Measurements from ENCODE around the gene FAM83G.

The FAM83G gene

DNA sequence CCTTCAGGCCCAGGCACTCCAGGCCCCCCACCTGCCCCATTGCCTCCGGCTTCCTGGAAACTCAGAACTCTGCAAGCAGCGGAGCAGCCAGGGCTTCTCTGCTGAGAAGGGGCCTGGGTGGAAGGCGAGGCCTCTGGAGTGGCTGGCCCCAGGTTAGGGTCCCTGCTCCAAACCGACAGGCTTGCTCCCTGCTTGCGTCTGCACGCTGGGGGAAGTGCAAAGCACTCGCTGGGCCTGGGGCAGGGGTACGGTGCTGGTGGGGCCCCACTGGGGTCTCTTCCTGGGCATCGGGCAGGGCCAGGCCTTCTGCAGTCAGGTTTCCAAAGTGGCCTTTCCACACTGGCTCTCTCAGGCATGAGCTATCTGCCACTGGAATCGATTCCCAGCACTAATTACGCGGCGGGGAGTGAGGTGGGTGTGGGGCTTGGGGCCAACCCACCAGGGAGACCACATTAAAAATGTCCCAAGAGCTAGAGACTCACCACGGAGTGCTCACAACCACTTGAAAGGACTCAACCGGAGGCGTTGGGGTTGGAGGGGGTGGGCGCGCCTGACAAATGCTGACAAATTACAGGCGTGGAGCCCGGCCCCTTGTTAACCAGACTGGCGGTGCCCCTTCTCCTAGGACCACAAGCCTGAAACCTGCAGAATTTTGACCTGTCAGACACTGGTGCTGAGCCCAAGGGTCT is 17.9 kb downstream of the FAM83G start:
- no peak for DNase-seq

DNA sequence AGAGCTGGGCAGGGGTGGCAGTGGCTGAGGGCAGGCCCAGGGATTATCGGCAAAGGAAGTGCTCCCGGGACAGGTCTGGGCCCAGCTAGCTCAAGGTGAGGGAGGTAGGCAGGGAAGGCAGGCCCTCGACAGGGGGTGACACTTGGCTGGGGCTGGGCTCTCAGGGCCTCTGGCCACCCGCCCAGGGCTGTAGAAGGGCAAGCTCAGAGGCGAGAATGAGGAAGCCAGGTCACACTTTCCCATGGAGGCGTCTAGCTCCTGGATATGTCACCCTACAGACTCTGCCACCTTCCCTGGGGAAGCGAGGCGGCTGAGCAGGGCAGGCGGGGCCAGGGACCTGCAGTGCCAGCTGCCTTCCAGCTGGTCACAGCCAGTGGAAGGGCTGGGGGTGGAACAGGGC is 19.1 kb downstream of the FAM83G start:
- no peak for DNase-seq

DNA sequence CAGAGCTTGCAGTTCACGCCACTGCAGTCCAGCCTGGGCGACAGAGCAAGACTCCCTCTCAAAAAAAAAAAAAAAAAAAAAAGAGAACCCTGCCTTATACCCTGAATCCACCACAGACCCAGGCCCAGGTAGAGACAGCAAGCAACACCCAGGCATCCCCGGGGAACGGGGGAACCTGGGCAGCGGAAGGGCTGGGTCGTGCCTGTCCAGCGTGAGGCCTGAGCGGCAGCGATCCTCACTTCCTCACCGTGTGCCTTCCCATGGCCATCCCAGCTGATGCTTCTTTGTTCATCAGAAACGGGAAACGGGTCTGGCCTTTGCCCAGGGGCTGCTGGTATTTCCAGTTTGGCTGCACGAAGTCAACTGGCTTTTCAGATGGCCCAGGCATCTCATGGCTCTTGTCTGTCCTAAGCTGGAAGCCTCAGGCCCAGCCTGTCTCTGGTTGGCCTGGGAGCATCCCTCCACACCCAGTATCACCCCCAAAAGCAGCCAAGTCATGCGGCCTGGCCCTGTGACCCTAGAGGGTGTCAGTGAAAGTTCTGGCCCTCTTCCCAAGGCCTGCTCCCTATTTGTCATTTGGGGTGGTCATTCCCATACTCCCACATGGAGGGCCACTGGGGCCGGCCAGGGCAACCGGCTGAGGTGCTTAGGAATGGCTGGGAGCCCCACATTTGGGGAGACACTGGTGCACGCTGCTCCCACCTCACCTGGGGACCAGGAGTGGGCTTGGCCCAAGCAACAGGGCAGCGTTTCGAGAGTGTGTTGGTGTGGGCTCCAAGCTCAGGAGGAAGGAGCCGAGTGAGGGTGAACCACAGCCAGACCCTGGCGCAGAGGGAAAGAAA is 20.1 kb downstream of the FAM83G start:
- no peak for DNase-seq

DNA sequence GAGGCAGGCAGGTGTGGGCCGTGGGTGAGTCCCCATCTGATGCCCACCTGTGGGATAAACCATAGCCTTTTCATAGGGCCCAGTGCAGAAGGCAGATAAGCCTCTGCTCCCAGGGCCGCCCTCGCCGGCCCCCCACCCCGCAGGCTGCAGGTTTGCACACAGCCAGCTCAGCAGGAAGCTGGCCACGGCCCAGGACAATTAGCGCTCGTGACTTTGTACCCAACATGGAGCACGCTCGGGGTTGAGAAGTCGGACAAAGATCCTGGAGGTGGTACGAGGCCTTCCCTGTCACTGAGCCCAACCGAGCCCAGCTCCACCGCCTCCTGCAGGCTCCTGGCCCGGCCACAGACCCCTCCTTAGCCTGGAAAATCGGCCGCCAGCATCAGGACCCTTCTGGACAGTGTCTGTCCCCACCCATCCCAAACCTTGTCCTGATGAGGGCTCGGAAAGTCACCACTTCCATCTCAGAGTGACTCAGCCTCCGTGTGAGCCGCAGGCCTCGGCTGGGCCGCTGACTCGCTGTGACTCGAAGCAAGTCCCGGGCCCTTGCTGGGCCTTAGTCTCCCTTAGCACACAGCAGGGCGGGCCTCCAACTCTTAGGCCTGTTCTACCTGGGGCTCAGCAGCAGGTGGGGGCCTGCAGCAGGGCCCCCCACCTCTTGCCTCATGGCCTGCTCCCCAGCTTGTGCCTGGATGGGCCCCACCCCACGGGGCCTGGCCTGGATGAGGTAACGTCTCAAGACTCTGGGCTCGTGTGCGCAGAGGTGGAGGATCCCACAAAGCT is 22.7 kb downstream of the FAM83G start:
- DNase-seq, result peak; percentile 74

DNA sequence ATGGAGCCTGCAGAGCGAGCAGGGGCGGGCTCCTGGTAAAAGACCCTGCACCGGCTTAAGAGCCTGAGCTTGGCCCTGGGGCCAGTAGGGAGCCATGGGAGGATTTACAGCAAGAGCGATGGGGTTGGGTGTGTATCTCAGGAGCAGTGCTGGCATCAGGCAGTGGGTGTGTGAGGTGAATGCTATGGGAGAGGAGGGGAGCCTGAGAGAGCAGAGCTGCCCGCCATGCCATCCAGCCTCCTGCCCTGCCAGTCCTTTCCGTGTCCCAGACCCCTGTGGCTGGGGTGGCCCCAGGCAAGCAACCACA is 23.3 kb downstream of the FAM83G start:
- no peak for DNase-seq

DNA sequence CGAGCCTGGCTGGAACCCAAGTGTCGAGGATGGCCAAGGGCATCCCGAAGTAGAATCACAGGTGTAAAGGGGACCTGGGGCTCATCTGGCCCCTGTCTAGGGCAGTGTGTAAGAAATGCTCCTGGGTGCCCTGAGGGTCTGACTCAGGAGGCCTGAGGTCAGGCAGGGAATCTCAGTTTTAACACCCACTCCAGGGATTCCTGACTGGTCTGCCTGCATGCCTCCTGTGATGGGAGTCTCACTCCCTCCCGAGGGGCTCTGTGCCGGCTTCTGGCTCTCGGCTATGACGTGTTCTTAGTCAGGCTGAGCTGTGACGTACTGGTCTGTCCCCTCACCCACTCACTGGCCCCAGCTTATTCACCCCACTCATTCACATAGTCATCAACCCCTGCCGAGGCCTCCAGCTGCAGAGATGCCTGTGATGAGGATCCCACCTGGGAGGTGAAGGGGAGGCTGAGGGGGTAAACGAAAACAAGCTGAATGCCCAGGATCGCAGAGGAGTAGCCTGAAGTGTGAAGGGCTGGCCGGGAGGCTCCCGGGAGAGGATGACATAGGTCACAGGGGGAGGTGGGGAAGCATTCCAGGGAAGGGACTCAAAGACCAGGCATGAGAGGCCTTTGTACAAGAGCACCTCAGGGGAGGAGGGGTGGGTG is 23.8 kb downstream of the FAM83G start:
- peak; percentile 62 for DNase-seq

DNA sequence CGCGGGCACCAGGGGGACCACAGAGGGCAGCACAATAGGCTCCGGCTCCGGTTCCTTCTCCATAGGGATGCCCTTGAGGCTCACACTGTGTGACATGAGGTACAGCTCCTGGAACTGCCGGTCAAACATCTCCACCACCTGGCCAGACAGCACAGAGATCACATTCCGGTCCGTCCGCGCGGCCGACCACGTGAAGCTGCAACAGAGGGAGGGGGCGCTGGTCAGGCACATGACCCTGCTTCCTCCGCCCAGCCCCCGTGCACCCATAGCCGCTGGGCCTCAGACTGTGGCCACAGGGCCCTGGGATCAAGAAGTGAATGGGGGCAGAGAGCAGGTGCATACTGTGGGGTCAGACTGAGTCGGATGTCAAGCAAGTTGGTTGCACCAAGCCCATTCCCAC is 25.9 kb downstream of the FAM83G start:
- no peak for DNase-seq

DNA sequence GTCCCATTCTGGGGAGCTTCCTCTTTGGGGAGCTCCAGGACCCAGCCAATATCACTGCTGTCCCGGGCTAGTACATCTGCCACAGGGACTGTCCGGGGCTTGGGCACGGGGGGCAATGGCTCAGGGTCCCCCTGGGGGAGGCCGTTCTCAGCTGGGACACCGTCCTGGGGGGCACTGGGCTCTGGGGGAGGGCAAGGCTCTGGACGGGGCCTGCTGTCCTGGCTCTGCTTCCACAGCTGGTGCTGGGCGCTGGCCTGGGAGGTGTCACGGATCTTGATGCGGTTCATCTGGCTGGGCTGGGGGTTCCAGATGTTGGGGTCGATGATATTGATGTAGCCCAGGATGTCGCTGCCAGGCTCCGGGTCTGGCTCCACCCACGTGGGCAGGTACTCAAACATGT is 26.5 kb downstream of the FAM83G start:
- DNase-seq, result no peak

DNA sequence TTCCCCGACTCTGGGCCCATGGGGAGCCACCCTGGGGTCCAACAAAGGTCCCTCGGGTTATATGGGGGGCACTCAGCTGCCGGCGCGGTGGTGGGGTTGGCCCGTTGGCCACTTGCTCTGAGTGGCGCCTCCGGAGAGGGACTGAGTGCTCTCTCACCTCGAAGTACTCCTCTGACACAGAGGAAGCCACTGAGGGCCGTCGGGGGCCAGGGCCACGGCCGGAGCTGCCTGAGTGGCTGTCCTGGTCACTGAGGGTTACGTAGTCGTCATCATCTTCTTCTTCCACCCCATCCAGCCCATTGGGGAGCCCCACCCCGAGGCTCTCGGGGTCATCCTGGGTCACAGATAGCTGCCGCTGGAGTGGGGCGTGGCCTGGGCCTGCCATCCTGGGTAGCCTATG is 26.9 kb downstream of the FAM83G start:
- DNase-seq, result no peak

DNA sequence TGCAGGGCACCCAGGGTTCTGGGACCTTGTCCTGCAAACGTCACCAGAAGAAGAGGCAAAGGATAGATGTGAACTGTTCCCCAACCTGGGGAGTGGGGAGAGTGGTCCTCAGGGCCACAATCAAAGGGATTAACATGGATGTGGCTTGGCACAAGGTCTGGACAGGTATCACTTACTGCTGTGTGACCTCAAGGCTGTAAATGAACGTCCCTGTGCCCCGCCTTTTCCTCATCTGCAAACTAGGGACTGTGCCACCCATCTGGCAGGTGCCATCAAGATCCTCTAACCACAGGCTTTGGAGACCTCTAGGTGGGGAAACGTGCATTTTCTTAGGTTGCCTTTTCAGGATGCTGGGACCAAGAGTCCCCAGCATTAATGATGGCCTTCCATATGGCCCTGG is 27.5 kb downstream of the FAM83G start:
- no peak for DNase-seq

DNA sequence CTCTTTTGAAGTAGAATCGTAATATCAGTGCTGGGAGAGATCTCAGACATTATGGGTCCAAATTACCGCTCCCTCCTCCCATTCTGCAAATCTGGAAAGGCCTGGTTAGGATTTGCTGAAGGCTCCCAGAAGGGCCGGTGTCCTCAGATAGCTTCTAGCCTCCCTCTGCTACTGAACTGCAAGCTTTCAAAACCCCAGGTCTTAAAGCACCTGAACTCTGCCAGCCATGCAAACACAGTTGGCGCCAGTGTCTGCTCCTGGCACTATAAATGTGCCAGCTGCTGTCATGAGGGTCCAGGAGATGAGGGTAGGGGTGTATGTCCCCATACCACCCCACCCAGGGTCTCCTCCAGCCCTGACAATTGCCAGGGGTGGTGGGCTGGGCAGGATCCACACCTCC is 28.4 kb downstream of the FAM83G start:
- no peak for DNase-seq

DNA sequence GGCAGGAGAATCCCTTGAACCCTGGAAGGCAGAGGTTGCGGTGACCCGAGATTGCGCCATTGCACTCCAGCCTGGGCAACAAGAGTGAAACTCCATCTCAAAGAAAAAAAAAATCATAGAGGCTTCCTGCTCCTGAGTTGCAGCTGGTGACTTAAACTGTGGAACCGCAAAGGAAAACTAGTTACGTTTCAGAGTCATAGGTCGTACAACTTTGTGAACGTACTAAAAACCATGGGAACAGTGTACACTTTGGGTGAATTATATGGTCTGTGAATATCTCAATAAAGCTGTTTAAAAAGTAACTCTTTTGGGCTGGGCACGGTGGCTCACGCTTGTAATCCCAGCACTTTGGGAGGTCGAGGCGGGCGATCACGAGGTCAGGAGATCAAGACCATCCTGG is 29.0 kb downstream of the FAM83G start:
- no peak for DNase-seq

DNA sequence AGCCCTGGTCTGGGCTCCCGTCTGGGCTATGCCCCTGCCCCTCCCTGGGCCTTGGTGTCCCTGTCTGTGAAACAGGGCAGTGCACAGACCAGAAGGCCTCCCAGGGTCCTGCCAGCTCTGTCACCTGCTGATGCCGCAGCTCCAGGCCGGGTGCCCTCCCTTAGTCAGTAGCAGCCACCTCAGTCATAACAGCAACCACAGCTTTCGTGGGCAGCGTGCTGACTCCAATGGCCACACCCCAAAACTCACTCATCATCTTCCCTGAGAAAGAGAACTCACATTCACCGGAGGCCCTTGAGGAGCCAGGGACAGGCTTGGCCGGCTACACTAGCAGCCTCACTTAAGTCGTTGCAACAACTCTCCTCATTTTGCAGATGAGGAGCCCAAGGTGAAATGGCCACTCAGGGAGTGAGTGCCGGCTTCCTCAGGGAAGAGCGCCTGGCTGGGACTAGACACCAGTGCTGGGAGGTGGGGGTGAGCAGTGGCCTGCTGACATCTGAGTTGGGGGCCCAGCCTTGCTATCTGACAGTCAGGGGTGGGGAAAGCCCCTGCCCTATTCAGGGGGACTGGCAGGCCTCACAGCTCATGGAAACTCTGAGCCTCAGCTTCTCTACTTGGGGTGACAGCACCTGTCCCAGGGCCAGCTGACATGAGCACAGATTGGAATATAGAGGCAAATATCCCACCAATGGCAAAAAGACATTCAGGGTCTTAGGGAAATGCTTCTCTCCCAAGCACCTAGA is 30.0 kb downstream of the FAM83G start:
- no peak for DNase-seq

DNA sequence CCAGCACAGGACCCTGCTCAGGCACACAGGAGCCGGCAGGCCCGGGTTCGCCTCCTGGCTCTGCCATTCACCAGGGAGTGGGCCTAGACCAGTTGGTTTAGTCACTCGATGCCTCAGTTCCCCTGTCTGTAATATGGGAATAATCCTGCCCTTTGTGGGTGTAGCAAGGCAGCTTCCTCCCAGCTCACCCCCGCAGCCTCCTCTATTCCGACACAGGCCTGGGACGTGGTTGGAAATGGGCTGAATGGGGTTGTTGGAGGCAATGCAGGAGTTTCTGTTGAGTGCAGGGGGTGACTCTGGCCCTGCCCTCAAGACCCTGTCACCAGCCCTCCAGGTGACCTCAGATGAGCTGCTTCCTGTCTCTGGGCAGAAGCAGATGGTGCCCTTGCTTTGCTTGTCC is 32.8 kb downstream of the FAM83G start:
- no peak for DNase-seq

DNA sequence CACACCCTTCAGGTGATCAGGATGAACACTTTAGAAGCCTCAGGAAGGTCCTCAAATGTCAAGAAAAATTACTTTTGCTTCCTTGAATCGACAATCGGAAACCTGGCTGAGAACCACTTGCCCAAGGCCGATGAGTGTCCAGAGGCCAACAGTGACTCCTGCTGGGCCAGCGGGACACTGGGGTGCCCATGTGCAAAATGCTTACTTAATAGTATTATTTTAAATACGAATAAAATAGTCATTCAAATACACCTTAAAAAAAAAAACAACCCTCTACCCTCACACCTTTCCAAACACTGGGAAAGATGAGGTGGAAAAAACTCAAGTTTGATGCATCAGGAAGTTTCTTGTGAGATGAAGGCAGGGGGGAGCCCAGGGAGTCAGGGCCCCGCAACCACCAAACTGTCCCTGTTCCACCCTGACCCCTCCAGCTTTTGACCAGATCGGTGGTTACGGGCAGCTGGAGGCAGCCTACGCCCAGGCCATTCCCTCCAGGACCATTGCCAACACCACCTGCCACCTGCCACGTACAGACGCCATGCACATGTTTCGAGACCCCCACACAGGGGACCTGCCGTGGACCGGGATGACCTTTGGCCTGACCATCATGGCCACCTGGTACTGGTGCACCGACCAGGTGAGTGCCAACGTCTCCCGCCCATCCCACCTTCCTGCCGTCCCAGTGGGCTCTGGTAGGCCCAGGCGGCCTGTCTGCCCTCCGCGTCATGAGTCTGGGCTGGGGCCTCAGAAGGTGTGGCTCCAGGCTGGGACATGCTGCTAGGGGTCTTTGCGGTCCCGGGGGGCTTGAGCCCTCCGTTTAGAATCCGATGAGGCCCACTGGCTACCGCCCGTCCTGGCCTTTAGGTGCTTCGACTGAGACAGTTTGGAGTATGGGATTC is 33.7 kb downstream of the FAM83G start:
- DNase-seq, result no peak

DNA sequence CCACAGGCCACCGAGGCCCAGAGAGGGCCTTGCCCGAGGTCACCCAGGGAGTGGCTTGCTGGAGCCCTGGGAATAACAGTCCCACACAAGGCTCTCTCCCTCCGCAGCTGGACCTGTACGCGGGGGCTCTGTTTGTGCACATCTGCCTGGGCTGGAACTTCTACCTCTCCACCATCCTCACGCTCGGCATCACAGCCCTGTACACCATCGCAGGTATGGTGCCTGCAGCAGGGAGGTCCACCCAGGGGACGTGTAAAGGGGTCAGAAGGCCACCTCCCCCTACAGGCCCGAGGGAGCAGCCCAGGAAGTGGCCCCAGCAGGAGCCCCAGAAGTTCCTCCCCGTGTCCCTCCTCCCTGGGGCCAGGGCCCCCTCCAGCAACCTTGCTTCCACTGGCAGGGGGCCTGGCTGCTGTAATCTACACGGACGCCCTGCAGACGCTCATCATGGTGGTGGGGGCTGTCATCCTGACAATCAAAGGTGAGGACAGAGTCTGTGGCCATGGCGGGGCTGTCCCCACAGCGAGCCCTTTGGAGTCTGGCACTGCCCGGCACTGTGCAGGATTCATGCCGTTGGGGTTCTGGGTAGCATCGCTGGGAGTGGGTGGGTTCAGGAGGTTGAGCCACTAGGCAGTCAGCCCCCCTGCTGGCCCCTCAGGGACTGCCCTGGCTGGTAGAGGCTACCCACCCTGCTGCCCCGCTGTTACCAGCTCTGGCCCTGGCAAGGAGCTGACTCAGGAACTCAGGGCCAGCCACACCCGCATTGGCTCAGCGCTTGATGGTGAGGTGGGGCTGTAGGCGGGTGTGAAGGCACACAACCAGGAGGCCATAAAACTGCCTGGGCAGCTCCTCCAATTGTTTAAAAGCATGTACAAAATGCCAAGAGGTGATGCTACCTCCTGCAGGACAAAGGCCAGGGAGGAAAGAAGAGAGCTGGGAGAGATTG is 35.3 kb downstream of the FAM83G start:
- no peak for DNase-seq

DNA sequence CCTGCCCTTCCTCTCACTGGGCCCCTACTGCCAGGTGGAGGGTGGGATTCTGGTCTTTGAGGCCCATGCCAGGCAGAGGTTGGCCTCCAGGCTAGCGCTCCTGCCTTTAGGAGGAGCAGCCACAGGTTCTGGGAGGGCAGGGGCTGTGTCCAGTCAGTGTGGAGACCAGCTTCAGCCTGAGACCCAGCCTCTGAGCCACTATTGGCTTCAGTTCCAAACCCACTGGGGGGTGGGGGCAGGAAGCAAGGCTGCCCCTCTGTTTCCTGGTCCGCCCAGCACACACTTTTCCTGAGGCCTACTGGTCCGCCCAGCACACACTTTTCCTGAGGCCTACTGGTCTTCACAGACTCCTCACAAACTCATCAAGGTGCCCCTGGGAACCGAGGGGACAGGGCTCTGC is 36.2 kb downstream of the FAM83G start:
- DNase-seq, result no peak

DNA sequence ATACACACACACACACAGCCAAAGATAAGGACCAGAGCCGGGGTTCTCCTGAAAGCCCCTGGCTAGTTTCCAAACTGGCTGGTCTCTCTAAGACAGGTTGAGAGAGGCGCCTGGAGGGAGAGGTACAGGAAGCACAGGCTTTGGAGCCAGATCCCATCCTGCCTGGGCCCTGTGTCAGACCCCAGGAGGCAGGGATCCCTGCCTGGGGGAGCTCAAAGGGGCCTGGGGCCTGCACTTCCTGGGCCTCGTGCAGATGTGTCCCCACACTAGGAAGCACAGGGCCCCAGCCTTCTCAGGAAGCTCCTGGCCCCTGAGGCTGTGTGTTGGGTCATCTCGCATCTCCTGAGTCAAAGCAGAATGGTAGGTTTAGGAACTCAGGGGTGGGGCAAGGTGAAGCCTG is 36.6 kb downstream of the FAM83G start:
- no peak for DNase-seq

DNA sequence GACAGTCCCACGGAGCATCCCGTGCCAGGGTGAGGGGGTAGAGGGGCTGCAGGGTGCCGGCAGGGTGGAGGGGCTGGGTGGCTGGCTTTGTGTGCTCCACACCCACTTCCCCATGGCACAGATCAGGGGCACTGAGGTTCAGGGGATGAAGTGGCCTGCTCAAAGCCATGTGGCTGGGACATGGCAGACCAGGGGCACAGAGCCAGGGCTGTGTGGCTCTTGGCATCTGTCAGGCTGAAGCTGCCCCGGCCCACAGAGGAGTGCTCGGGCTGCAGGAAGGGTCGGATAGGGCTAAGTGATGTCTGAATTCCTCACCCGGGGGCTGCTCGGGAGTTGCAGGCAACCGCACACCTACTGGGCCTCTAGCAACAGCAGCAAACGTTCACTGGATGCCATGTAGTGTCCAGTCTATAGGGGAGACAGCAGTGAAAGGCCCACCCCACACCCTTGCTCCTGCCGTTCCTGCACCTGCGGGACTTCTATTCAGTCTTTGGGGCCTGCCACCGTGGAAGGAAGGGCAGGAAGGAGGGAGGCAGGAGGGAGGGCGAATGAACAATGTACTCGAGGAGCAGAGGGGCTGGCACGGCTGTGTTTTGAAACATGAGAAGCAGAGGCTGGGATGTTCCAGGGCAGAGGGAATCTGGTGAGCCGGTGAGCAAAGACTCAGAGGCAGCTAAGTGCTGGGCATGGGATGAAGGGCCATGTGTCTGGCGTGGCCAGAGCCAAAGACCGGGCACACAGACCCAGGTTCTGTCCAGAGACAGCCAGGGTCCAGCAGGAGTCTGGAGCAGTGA is 37.5 kb downstream of the FAM83G start:
- peak; percentile 23 for DNase-seq

Measured in fibroblast of skin of right quadriceps (primary cell).